HFF-Myc (cell line): Measurements from ENCODE around the gene LEMD3.

Experiments
- DNase-seq: peaks from one replicate; pipeline ENCODE4 v3.0.0-alpha.2; 2011; ENCODE audit warnings: low read depth; ENCODE audit errors: extremely low read depth
- H3K4me3 ChIP-seq: replicated peaks from 2 replicates; pipeline ENCODE4 v1.5.1; 2011; ENCODE audit warnings: low read depth, mild to moderate bottlenecking, control low read depth, low read length
- TF ChIP-seq, protein P1 (sequence below): IDR thresholded peaks from 2 replicates; pipeline ENCODE4 v1.5.1; 2012; ENCODE audit warnings: mild to moderate bottlenecking, low read depth, low read length, control low read depth; ENCODE audit errors: missing control alignments

LEMD3 gene

DNA sequence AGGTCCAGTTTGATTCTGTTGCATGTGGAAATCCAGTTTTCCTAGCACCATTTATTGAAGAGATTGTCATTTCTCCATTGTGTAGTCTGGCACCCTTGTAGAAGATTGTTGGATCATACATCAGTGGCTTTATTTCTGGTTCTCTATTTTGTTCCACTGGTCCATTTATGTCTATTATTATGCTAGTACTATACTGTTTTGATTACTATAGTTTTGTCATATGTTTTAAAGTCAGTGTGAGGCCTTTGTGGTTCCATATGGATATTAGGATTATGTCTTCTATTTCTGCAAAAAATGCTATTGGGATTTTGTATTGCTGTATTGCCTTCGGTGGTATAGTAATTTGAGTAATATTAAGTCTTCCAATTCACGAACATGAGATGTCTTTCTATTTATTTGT is 51.4 kb downstream of the LEMD3 start:
- no peak for DNase-seq
- TF ChIP-seq, protein P1, sequence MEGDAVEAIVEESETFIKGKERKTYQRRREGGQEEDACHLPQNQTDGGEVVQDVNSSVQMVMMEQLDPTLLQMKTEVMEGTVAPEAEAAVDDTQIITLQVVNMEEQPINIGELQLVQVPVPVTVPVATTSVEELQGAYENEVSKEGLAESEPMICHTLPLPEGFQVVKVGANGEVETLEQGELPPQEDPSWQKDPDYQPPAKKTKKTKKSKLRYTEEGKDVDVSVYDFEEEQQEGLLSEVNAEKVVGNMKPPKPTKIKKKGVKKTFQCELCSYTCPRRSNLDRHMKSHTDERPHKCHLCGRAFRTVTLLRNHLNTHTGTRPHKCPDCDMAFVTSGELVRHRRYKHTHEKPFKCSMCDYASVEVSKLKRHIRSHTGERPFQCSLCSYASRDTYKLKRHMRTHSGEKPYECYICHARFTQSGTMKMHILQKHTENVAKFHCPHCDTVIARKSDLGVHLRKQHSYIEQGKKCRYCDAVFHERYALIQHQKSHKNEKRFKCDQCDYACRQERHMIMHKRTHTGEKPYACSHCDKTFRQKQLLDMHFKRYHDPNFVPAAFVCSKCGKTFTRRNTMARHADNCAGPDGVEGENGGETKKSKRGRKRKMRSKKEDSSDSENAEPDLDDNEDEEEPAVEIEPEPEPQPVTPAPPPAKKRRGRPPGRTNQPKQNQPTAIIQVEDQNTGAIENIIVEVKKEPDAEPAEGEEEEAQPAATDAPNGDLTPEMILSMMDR = no peak
- no peak overlapping the region for H3K4me3 ChIP-seq

DNA sequence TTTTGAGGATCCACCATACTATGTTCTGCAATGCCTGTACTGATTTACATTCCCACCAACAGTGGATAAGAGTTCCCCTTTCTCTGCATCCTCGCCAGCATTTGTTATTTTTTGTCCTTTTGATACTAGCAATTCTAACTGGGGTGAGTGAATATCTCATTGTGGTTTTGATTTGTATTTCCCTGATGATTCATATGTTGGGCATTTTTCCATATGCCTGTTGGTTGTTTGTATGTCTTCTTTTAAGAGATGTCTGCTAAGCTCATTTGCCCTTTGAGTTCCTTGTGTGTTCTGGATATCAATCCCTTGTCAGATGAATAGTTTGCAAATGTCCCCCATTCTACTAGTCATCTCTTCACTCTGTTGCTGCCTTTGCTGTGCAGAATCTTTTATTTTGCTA is 60.1 kb downstream of the LEMD3 start:
- no peak overlapping the region for H3K4me3 ChIP-seq
- TF ChIP-seq, protein P1 = no peak
- peak; percentile 69 for DNase-seq

DNA sequence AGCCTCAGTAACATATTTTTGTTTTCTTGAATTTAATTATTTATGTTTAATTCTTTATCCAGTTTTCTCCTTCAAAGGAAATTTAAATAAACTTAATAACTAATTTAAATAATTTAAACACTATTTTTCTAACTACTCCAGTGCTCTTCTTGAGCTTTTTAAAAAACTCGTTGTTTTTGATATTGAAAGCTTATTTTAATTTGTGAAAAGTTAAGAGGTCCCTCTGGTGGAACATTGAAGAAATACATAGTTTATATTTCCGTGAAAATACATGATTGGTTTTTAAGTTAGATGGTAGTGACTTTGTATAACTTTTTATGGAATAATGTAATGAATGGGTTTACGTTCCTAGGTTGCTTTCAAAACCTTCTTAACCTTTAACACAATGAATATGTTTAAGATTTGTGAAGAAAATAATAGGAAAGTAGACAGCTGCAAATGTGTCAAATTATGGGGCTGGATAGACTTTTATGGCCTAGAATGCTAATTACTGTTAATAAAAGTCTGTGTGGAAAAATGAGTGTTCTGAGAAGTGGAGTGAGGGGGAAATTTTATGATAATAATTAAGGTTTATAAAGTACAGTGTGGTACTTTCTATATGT is 63.2 kb downstream of the LEMD3 start:
- H3K4me3 ChIP-seq = no peak overlapping the region
- TF ChIP-seq, protein P1 = no peak

DNA sequence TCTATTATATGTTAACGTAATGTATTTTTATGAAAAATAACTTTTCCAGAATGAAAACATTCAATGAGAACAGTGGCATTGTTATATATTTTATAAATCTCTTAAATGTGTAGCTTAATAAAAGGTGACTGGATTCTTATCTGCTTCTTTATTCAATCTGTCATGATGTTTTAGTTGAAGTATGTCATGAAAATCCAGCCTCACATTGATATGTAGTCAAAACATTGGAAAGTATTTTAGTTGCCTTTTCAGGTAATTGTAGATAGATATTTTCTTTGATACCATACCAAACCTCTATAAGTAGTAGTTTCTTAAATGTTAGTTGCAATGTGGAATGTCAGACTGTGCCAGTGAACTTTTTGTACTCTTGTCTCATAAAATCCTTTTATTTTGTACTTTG is 67.8 kb downstream of the LEMD3 start:
- TF ChIP-seq, protein P1 = no peak

More for the DNA sequence above, 63.2 kb downstream of the LEMD3 start:
- no peak for DNase-seq

DNA sequence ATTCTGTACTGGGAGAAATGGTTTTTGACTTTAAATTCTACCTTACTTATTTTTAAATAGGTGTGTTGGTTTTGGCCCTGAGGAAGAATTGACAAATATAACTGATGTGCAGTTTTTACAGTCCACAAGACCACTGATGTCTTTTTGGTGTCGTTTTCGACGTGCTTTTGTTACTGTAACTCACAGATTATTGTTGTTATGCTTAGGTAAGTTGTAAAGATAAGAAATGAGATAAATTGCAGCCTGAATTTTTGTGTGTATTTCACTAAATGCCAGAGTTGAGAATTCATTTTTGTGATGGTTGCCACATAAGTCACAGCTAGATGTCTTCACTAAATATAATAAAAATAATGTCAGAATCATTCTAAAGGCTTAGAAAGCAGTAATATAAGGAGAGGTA is 69.2 kb downstream of the LEMD3 start:
- no peak overlapping the region for H3K4me3 ChIP-seq
- TF ChIP-seq, protein P1 = no peak
- DNase-seq = no peak

More for the DNA sequence above, 67.8 kb downstream of the LEMD3 start:
- no peak overlapping the region for H3K4me3 ChIP-seq
- no peak for DNase-seq

DNA sequence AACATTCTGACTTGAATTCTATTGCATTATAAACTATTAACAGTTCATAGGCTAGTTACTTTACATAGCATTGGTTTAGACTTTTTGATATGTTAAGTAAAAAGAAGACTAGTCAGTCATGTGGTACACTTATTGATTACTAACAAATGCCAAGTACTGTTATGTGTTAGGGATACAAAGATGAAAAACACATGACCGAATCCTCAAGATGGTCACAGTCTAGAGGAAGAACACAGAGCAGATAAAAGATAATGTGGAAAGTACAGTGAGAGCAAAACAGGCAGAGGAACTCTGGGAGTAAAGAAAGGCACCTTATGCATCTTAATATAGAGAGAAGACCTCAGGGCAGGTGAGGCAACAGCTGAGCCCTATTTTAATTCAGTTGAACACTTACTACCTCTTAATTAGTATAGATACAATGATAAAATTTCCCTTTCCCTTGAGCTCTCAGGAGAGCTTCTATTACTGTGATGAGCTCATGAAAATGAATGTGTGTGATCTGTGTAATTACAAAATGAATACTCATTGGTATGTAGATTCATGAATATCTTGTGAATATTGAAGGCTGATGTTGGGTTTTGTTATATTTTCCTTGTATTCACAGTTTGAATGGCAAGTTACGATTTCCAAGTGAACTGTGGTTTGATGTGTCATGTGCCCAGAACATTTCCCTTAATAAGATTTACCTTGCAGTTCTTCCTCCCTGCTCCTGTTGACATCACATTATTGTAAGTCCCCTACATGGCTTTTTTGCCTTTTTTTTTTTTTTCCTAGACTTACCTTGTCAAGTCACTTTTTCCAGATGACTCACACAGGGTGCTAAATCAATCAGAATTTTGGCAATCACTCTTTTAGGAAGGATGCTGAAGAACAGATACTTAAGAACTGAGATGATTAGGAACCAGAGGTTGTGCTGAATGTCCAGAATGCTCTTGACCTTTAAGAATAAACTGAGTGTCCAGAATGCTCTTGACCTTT is 79.6 kb downstream of the LEMD3 start:
- TF ChIP-seq, protein P1 = no peak
- DNase-seq = no peak
- no peak overlapping the region for H3K4me3 ChIP-seq
